Measurements from ENCODE around the gene OPALIN.

GRCh38 chr10:96352582-96352981 lies 6.2 kb downstream of the OPALIN start:
- TF ChIP-seq CTCF (IDR thresholded peaks at IDR 0.05; ENCODE audit: insufficient read depth, low read length, poor library complexity, severe bottlenecking) = no peak
- TF ChIP-seq EZH2phosphoT487 (conservative IDR thresholded peaks at IDR 0.05; ENCODE audit: low read length) = no peak

All from SU-DHL-6 (cell line).